Lung (tissue), 12 donors: Measurements from ENCODE around the gene CPEB4. TPM values are rescaled to one million over a fixed set of nuclear protein-coding genes. Genes with fewer than 3 reads are reported as not detected.

Experiments used
- ATAC-seq: fragments of 200-7000 bp; cut with Tn5 transposase; one replicate; pipeline ENCODE4 v1.9.1; 2020; ENCODE audit warnings: moderate number of reproducible peaks; ENCODE audit not compliant: insufficient read depth, low FRiP score
- DNase-seq, 3 donors: peaks; one replicate each; pipeline ENCODE4 v3.0.0-alpha.2; 2013 to 2017
- H3K27ac ChIP-seq, 2 donors: one replicate each; pipeline ENCODE4 v1.5.1; 2013; ENCODE audit warnings: mild to moderate bottlenecking in 2 of 2, moderate library complexity in 2 of 2, control low read depth in 1 of 2, inconsistent platforms in 1 of 2, low read depth in 1 of 2, low read length in 1 of 2
- H3K27me3 ChIP-seq, 3 donors: one replicate each; pipeline ENCODE4 v1.5.1; 2013; ENCODE audit warnings: low read length in 2 of 3; ENCODE audit not compliant: control insufficient read depth in 3 of 3, insufficient read depth in 3 of 3
- H3K36me3 ChIP-seq, 4 donors: one replicate each; pipeline ENCODE4 v1.5.1; 2013; ENCODE audit warnings: low read length in 4 of 4, mild to moderate bottlenecking in 1 of 4, moderate library complexity in 1 of 4; ENCODE audit not compliant: control insufficient read depth in 4 of 4, insufficient read depth in 4 of 4
- H3K4me1 ChIP-seq, 5 donors: one replicate each; pipeline ENCODE4 v1.5.1; 2013; ENCODE audit warnings: low read length in 5 of 5, mild to moderate bottlenecking in 2 of 5, moderate library complexity in 1 of 5; ENCODE audit not compliant: control insufficient read depth in 5 of 5, insufficient read depth in 5 of 5
- H3K4me3 ChIP-seq: one replicate; pipeline ENCODE4 v1.5.1; 2013; ENCODE audit warnings: mild to moderate bottlenecking, control low read depth, moderate library complexity
- H3K9ac ChIP-seq, 2 donors: one replicate each; pipeline ENCODE4 v1.5.1; 2013; ENCODE audit warnings: low read length in 2 of 2, control low read depth in 1 of 2; ENCODE audit not compliant: insufficient read depth in 1 of 2
- H3K9me3 ChIP-seq, 4 donors: one replicate each; pipeline ENCODE4 v1.5.1; 2013; ENCODE audit warnings: low read length in 3 of 4, mild to moderate bottlenecking in 1 of 4, moderate library complexity in 1 of 4; ENCODE audit not compliant: control insufficient read depth in 4 of 4, insufficient read depth in 3 of 4
- CTCF ChIP-seq: IDR thresholded peaks from 2 replicates; pipeline ENCODE4 v1.5.1; 2012; ENCODE audit warnings: mild to moderate bottlenecking; ENCODE audit errors: control extremely low read depth, extremely low read depth
- WGBS, 2 donors: extraction: QIAGEN DNeasy Blood & Tissue Kit; methylation state at CpG; one replicate each; pipeline ENCODE4 v1.1.7; 2013; 5-methylcytosine and 5-hydroxymethylcytosine counted together
- polyA plus RNA-seq, 2 donors: library from polyadenylated mRNA; stranded (reverse); fragments of 200-250 nt; gene quantifications; one replicate each; pipeline ENCODE4 v1.2.1, GENCODE V29; 2013
- total RNA-seq, 2 donors: library from RNA; depleted of rRNA in 1 of 2; stranded (reverse); fragments of >200 nt in 1 of 2; gene quantifications; one replicate each; pipeline ENCODE4 v1.2.1, GENCODE V29; 2014 to 2021
- donor health status: control.
- donor health status: control.
- donor health status: Bipolar disorder and iron deficiency.
- donor health status: healthy.
- donor health status: DM: yes; HTN: yes; CAD: no.

The CPEB4 gene
- total and polyA plus RNA-seq, 4 donors: 9.1 to 62.2 (median 39.1) TPM

- Histone ChIP-seq H3K27me3 (no peaks in the 10 kb centered on the region), H3K4me1 (peaks cover 2 to 25% (median 16%) of the 10 kb centered on the region in 5 donors)
Observed at GRCh38 chr5:173859408-173860159, 28.6 kb upstream of the CPEB4 start.

DNA sequence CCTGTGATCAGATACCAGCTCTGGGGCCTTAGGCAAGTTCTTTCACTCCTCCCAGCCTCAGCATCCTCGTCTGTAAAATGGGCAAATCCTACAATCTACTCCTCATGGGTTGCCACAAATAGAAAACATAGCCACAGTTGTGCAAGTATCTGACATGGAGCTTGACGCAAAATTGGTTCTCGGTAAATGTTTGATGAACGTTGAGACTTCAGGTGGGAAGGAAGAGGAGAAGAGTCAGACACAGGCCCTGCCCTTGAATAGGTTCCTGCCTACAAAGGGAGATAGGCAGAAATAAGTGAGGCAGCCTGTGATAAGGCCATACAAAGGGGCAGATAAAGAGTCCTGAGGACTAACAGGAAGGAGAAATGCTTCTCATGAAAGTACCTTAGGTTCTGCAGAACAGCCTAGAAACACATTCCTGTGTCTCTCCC, 26.1 kb upstream of the CPEB4 start:
- H3K9ac ChIP-seq: no peak overlapping the region
- no peaks in the 10 kb centered on the region for H3K36me3 ChIP-seq
- TF ChIP-seq CTCF: no peak
- 93 to 96% methylated on average over 4 of the region's 4 CpGs for WGBS, 2 donors
- H3K4me3 ChIP-seq: no peak overlapping the region
- no peak for ATAC-seq
- peaks cover 2 to 25% (median 14%) of the 10 kb centered on the region in 5 donors for H3K4me1 ChIP-seq
- no peaks in the 10 kb centered on the region for H3K9me3 ChIP-seq
- no peak for DNase-seq
- no peaks in the 10 kb centered on the region for H3K27me3 ChIP-seq
- H3K27ac ChIP-seq: no peak overlapping the region

More at GRCh38 chr5:173859408-173860159, 28.6 kb upstream of the CPEB4 start:
- no peak for TF ChIP-seq CTCF
- no peaks in the 10 kb centered on the region for H3K9me3 ChIP-seq
- no peak for ATAC-seq
- H3K4me3 ChIP-seq: no peak overlapping the region
- 76 to 78% methylated on average over 4 of the region's 4 CpGs for WGBS, 2 donors
- no peak overlapping the region for H3K27ac ChIP-seq
- DNase-seq: no peak
- H3K36me3 ChIP-seq: no peaks in the 10 kb centered on the region
- no peak overlapping the region for H3K9ac ChIP-seq

GRCh38 chr5:173863359-173863758, 24.8 kb upstream of the CPEB4 start:
- no peak overlapping the region for H3K27ac ChIP-seq
- no peaks in the 10 kb centered on the region for H3K27me3 ChIP-seq
- no peak overlapping the region for H3K4me3 ChIP-seq
- H3K9ac ChIP-seq: no peak overlapping the region
- ATAC-seq: no peak
- DNase-seq: no peak
- H3K9me3 ChIP-seq: no peaks in the 10 kb centered on the region
- H3K36me3 ChIP-seq: no peaks in the 10 kb centered on the region
- TF ChIP-seq CTCF: no peak
- peaks cover 2 to 20% (median 14%) of the 10 kb centered on the region in 5 donors for H3K4me1 ChIP-seq
- 85% methylated on average over 3 of the region's 3 CpGs for WGBS, 2 donors
